Panc1 (cell line): ENCODE measurements around the gene LRP2. TPM values are rescaled to one million over a fixed set of nuclear protein-coding genes. Genes with fewer than 3 reads are reported as not detected.

Experiments used
- ATAC-seq: fragments of 200-7000 bp; cut with Tn5 transposase; 2 replicates; pipeline ENCODE4 v1.9.1; 2020; ENCODE audit warnings: mild to moderate bottlenecking, moderate library complexity
- BruUV-seq: library from RNA; stranded (reverse); fragments of 400-500 nt; replicated peaks from 2 replicates; lab custom pipeline; 2021; lab: Mats Ljungman, UMichigan
- CTCF ChIA-PET: fragments of 300-600 bp; sonication (Branson Sonifier 250); formaldehyde crosslinking; loops from one replicate; lab custom pipeline; 2022; ENCODE audit warnings: antibody characterized with exemption; lab: Charles Lee
- POLR2A ChIA-PET: fragments of 300-600 bp; sonication (Branson Sonifier 250); formaldehyde crosslinking; loops from one replicate; lab custom pipeline; 2022; ENCODE audit warnings: antibody characterized with exemption; lab: Charles Lee
- DNase-seq: peaks from one replicate; pipeline ENCODE4 v3.0.0-alpha.2; 2010; ENCODE audit warnings: low read depth, low spot score
- H3K27ac ChIP-seq: 2 replicates; pipeline ENCODE4 v1.5.1; 2011; ENCODE audit warnings: mild to moderate bottlenecking, low read length, inconsistent platforms
- H3K27me3 ChIP-seq: fragments of 200-500 bp; sonication (Bioruptor generic); 2 replicates; pipeline ENCODE4 v1.6.0; 2014; ENCODE audit warnings: low read length, inconsistent platforms; ENCODE audit not compliant: control insufficient read depth, insufficient read depth
- H3K36me3 ChIP-seq: fragments of 200-500 bp; sonication (Bioruptor generic); 2 replicates; pipeline ENCODE4 v1.5.1; 2014; ENCODE audit warnings: inconsistent platforms, mild to moderate bottlenecking, low read length, moderate library complexity; ENCODE audit not compliant: control insufficient read depth, insufficient read depth
- H3K4me1 ChIP-seq: 2 replicates; pipeline ENCODE4 v1.5.1; 2011; ENCODE audit warnings: inconsistent platforms, mild to moderate bottlenecking, low read length, moderate library complexity; ENCODE audit not compliant: control insufficient read depth, insufficient read depth
- H3K4me3 ChIP-seq, 2 experiments: 2 replicates each; pipeline ENCODE4 v1.5.1; 2011 to 2012; ENCODE audit warnings: low read depth in 2 of 2, low read length in 2 of 2, mild to moderate bottlenecking in 2 of 2, inconsistent platforms in 1 of 2, moderate library complexity in 1 of 2
- H3K9me3 ChIP-seq: fragments of 200-500 bp; sonication (Bioruptor generic); 2 replicates; pipeline ENCODE4 v1.5.1; 2014; ENCODE audit warnings: low read depth, mild to moderate bottlenecking, inconsistent platforms, low read length, moderate library complexity; ENCODE audit not compliant: control insufficient read depth, insufficient read depth
- POLR2AphosphoS5 ChIP-seq: IDR thresholded peaks from 2 replicates; pipeline ENCODE4 v1.6.1; 2012; ENCODE audit warnings: mild to moderate bottlenecking, low read depth, low read length, moderate library complexity
- SIN3A ChIP-seq: IDR thresholded peaks from 2 replicates; pipeline ENCODE4 v1.6.1; 2012; ENCODE audit warnings: low read depth, mild to moderate bottlenecking, low read length, moderate library complexity, borderline replicate concordance; ENCODE audit not compliant: insufficient read depth
- TCF7L2 ChIP-seq: IDR thresholded peaks from 2 replicates; pipeline ENCODE4 v1.6.1; 2011; ENCODE audit warnings: mild to moderate bottlenecking, low read depth, low read length, inconsistent platforms
- in situ Hi-C: cut with HindIII; loops from 2 replicates; pipeline ENCODE4 v1.10.0; 2016; ENCODE audit warnings: low sequenced_read_pairs, low pct_unique_long_range_greater_than_20kb
- intact Hi-C: fragments of 100-400 bp; cut with micrococcal nuclease; formaldehyde crosslinking; loops from one replicate; pipeline ENCODE4 v1.10.0; 2022; ENCODE audit not compliant: unreplicated experiment
- total RNA-seq: library from RNA; stranded (reverse); gene quantifications from one replicate; pipeline ENCODE4 v1.2.1, GENCODE V29; 2021; ENCODE audit not compliant: unreplicated experiment
- TF ChIP-seq, protein P1 (sequence below), 2 experiments: IDR thresholded peaks; 2 replicates each; pipeline ENCODE4 v1.6.1; 2011 to 2012; ENCODE audit warnings: low read depth in 2 of 2, control low read depth in 1 of 2, low read length in 1 of 2, mild to moderate bottlenecking in 1 of 2, moderate library complexity in 1 of 2; ENCODE audit not compliant: insufficient read depth in 1 of 2
- TF ChIP-seq, protein P2 (sequence below): fragments of 450-650 bp; IDR thresholded peaks from 2 replicates; pipeline ENCODE4 v1.5.1; 2017; ENCODE audit warnings: mild to moderate bottlenecking

The LRP2 gene
- total RNA-seq, 1 experiment from 2014 or later = 0.10 TPM

DNA sequence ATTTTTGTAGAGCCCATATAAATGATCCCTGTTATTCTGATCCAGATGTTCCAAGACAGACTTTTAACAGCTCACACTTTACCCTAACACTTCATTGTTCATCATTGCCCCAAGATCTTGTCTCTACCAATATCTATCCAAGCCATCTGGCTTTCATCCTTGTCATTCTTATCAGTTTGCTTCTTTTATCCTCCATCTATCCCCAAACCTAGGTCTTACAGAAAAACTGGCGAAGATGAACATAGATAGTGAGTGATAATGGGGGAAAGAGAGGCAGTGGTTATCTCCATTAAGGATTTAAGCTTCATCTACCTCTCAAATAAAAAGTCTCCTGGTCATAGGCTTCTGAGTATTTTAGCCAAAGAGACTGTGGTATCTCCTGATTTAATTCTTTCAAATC lies 203.5 kb downstream of the LRP2 start:
- no TSS peak for BruUV-seq
- CTCF ChIA-PET = no interaction called here
- in situ Hi-C loops = no loop called here

DNA sequence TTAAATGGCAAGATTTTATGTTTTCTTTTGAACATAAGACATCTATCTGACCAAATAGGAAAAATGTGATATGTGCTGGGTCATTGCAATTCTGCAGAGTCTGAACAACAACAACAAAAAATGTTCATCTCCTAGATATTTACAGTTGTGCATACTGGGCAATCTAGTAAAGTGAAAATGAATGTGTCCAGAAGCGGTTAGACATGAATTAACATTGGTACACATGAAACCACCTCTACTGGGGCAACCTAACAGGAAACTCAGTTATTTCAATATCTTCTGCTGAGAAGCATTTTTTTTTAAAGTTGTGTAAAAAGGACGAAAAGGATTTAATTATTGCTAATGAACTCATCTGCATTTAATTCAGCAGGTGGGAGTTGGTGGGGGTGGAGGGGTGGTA lies 216.1 kb downstream of the LRP2 start:
- POLR2A ChIA-PET = no interaction called here
- DNase-seq = no peak
- ATAC-seq = no peak
- H3K27me3 ChIP-seq = 0 out of 2 replicates have a peak, but pooled peaks cover 4% of the 10 kb centered on the region
- intact Hi-C loops (no loop called here), in situ Hi-C loops (no loop called here)
- H3K4me1 ChIP-seq = no peaks in the 10 kb centered on the region
- TF ChIP-seq, protein P1, sequence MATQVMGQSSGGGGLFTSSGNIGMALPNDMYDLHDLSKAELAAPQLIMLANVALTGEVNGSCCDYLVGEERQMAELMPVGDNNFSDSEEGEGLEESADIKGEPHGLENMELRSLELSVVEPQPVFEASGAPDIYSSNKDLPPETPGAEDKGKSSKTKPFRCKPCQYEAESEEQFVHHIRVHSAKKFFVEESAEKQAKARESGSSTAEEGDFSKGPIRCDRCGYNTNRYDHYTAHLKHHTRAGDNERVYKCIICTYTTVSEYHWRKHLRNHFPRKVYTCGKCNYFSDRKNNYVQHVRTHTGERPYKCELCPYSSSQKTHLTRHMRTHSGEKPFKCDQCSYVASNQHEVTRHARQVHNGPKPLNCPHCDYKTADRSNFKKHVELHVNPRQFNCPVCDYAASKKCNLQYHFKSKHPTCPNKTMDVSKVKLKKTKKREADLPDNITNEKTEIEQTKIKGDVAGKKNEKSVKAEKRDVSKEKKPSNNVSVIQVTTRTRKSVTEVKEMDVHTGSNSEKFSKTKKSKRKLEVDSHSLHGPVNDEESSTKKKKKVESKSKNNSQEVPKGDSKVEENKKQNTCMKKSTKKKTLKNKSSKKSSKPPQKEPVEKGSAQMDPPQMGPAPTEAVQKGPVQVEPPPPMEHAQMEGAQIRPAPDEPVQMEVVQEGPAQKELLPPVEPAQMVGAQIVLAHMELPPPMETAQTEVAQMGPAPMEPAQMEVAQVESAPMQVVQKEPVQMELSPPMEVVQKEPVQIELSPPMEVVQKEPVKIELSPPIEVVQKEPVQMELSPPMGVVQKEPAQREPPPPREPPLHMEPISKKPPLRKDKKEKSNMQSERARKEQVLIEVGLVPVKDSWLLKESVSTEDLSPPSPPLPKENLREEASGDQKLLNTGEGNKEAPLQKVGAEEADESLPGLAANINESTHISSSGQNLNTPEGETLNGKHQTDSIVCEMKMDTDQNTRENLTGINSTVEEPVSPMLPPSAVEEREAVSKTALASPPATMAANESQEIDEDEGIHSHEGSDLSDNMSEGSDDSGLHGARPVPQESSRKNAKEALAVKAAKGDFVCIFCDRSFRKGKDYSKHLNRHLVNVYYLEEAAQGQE (IDR thresholded peaks at IDR 0.05; ENCODE audit: insufficient read depth in 1 of 2, low read depth in 2 of 2, low read length in 1 of 2) = no peak
- no peak for TF ChIP-seq POLR2AphosphoS5
- TF ChIP-seq, protein P2, sequence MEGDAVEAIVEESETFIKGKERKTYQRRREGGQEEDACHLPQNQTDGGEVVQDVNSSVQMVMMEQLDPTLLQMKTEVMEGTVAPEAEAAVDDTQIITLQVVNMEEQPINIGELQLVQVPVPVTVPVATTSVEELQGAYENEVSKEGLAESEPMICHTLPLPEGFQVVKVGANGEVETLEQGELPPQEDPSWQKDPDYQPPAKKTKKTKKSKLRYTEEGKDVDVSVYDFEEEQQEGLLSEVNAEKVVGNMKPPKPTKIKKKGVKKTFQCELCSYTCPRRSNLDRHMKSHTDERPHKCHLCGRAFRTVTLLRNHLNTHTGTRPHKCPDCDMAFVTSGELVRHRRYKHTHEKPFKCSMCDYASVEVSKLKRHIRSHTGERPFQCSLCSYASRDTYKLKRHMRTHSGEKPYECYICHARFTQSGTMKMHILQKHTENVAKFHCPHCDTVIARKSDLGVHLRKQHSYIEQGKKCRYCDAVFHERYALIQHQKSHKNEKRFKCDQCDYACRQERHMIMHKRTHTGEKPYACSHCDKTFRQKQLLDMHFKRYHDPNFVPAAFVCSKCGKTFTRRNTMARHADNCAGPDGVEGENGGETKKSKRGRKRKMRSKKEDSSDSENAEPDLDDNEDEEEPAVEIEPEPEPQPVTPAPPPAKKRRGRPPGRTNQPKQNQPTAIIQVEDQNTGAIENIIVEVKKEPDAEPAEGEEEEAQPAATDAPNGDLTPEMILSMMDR = no peak
- no peak for TF ChIP-seq SIN3A
- no peak for TF ChIP-seq TCF7L2
- CTCF ChIA-PET = no interaction called here
- no peaks in the 10 kb centered on the region for H3K36me3 ChIP-seq
- no TSS peak for BruUV-seq
- no peak overlapping the region for H3K4me3 ChIP-seq
- H3K9me3 ChIP-seq = no peaks in the 10 kb centered on the region
- no peak overlapping the region for H3K27ac ChIP-seq

More for the DNA sequence above, 203.5 kb downstream of the LRP2 start:
- Histone ChIP-seq H3K27me3 (peaks cover 3% of the 10 kb centered on the region; the same call in 1 of the 2 replicates), H3K27ac (no peak overlapping the region), H3K9me3 (no peaks in the 10 kb centered on the region), H3K4me1 (no peaks in the 10 kb centered on the region), H3K36me3 (no peaks in the 10 kb centered on the region; the same call in 1 of the 2 replicates), H3K4me3 (no peak overlapping the region)
- intact Hi-C loops = no loop called here
- no peak for ATAC-seq
- POLR2A ChIA-PET = no interaction called here
- TF ChIP-seq, protein P2 = no peak
- TF ChIP-seq, protein P1 (IDR thresholded peaks at IDR 0.05; ENCODE audit: insufficient read depth in 1 of 2, low read depth in 2 of 2, low read length in 1 of 2) = no peak
- TF ChIP-seq TCF7L2 = no peak
- no peak for TF ChIP-seq POLR2AphosphoS5
- TF ChIP-seq SIN3A = no peak
- DNase-seq = no peak
